ENCODE results near the gene GATD1.
A peak's percentile ranks its signal among the peaks of the same experiment; 100 is the strongest.

The GATD1 gene

GRCh38 chr11:794766-795633, 17.7 kb upstream of the GATD1 start:
- H3K27me3 ChIP-seq (replicated peaks; ENCODE audit: control insufficient read depth, insufficient read depth, low read length) = no peaks in the 10 kb centered on the region
- DNase-seq (ENCODE audit: extremely low read depth, insufficient read length) = no peak
- peak overlapping the region; percentile 91 for H3K4me3 ChIP-seq (replicated peaks; ENCODE audit: low read depth, low read length)
- H3K36me3 ChIP-seq (ENCODE audit: control insufficient read depth, insufficient read depth, low read length) = peaks cover 18% of the 10 kb centered on the region
- no peak for TF ChIP-seq CTCF (IDR thresholded peaks at IDR 0.05; ENCODE audit: insufficient read depth, low read length, poor library complexity, severe bottlenecking)

GRCh38 chr11:794013-794765, 16.9 kb upstream of the GATD1 start:
- DNase-seq (ENCODE audit: extremely low read depth, insufficient read length) = no peak
- no peaks in the 10 kb centered on the region for H3K27me3 ChIP-seq (replicated peaks; ENCODE audit: control insufficient read depth, insufficient read depth, low read length)
- H3K36me3 ChIP-seq (ENCODE audit: control insufficient read depth, insufficient read depth, low read length) = peaks cover 18% of the 10 kb centered on the region
- no peak for TF ChIP-seq CTCF (IDR thresholded peaks at IDR 0.05; ENCODE audit: insufficient read depth, low read length, poor library complexity, severe bottlenecking)
- H3K4me3 ChIP-seq (replicated peaks; ENCODE audit: low read depth, low read length) = peak overlapping the region; percentile 91; the same call in 1 of the 2 replicates

GRCh38 chr11:793556-793955, 16.3 kb upstream of the GATD1 start:
- TF ChIP-seq CTCF (IDR thresholded peaks at IDR 0.05; ENCODE audit: insufficient read depth, low read length, poor library complexity, severe bottlenecking) = no peak
- no peak for DNase-seq (ENCODE audit: extremely low read depth, insufficient read length)
- Histone ChIP-seq H3K27me3 (replicated peaks; ENCODE audit: control insufficient read depth, insufficient read depth, low read length) (no peaks in the 10 kb centered on the region), H3K36me3 (ENCODE audit: control insufficient read depth, insufficient read depth, low read length) (peaks cover 18% of the 10 kb centered on the region), H3K4me3 (replicated peaks; ENCODE audit: low read depth, low read length) (no peak overlapping the region)

- no peak for TF ChIP-seq CTCF (IDR thresholded peaks at IDR 0.05; ENCODE audit: insufficient read depth, low read length, poor library complexity, severe bottlenecking)
- Histone ChIP-seq H3K36me3 (ENCODE audit: control insufficient read depth, insufficient read depth, low read length) (peaks cover 18% of the 10 kb centered on the region), H3K27me3 (replicated peaks; ENCODE audit: control insufficient read depth, insufficient read depth, low read length) (no peaks in the 10 kb centered on the region), H3K4me3 (replicated peaks; ENCODE audit: low read depth, low read length) (no peak overlapping the region)
- DNase-seq (ENCODE audit: extremely low read depth, insufficient read length) = no peak
These were observed 15.6 kb upstream of the GATD1 start for GRCh38 chr11:792873-793272.

GRCh38 chr11:792535-792821, 15.2 kb upstream of the GATD1 start:
- no peak overlapping the region for H3K4me3 ChIP-seq (replicated peaks; ENCODE audit: low read depth, low read length)
- DNase-seq (ENCODE audit: extremely low read depth, insufficient read length) = no peak
- no peaks in the 10 kb centered on the region for H3K27me3 ChIP-seq (replicated peaks; ENCODE audit: control insufficient read depth, insufficient read depth, low read length)
- H3K36me3 ChIP-seq (ENCODE audit: control insufficient read depth, insufficient read depth, low read length) = peaks cover 18% of the 10 kb centered on the region
- TF ChIP-seq CTCF (IDR thresholded peaks at IDR 0.05; ENCODE audit: insufficient read depth, low read length, poor library complexity, severe bottlenecking) = no peak
